ENCODE data around the gene AKAP17A.
A peak's percentile ranks its signal among the peaks of the same experiment; 100 is the strongest.
"Not testable (repeated sequence)": the region's sequence is repeated elsewhere in the genome, so short reads cannot be mapped to it uniquely, and the experiment has no call there.

The AKAP17A gene, protein sequence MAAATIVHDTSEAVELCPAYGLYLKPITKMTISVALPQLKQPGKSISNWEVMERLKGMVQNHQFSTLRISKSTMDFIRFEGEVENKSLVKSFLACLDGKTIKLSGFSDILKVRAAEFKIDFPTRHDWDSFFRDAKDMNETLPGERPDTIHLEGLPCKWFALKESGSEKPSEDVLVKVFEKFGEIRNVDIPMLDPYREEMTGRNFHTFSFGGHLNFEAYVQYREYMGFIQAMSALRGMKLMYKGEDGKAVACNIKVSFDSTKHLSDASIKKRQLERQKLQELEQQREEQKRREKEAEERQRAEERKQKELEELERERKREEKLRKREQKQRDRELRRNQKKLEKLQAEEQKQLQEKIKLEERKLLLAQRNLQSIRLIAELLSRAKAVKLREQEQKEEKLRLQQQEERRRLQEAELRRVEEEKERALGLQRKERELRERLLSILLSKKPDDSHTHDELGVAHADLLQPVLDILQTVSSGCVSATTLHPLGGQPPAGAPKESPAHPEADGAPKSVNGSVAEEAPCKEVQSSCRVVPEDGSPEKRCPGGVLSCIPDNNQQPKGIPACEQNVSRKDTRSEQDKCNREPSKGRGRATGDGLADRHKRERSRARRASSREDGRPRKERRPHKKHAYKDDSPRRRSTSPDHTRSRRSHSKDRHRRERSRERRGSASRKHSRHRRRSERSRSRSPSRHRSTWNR

GRCh38 chrX:1591102-1591862 lies at the start of gene AKAP17A:
Gene AKAP17A, plus strand, starts transcription at chrX:1591604. Its CDS starts 1,859 bp downstream, at chrX:1593463.
- DNase-seq, result peak; percentile 100

GRCh38 chrX:1542994-1543725 lies 48.2 kb upstream of the AKAP17A start:
- DNase-seq, result peak; percentile 42

DNA sequence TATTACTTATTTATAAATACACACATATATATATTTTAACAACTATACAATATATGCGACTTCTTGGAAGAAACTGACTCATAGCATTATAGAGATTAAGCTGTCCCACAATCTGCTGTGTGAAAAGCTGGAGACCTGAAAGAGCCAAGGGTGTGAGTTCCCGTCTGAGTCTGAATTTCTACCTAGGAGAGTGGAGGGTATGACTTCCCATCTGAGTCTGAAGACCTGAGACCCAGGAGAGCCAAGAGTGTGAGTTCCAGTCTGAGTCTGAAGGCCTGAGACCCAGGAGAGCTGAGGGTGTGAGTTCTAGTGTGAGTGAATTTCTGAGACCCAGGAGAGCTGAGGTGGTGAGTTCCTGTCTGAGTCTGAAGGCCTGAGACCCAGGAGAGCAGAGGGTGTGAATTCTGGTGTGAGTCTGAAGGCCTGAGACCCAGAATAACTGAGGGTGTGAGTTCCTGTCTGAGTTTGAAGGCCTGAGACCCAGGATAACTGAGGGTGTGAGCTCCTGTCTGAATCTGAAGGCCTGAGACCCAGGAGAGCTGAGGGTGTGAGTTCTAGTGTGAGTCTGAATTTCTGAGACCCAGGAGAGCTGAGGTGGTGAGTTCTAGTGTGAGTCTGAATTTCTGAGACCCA lies 45.5 kb upstream of the AKAP17A start:
- peak; percentile 42 for DNase-seq

- peak; percentile 41 for DNase-seq
Measured at GRCh38 chrX:1546691-1547251, 44.6 kb upstream of the AKAP17A start.

- no peak for DNase-seq
Measured at GRCh38 chrX:1551959-1552546, 39.4 kb upstream of the AKAP17A start.

DNA sequence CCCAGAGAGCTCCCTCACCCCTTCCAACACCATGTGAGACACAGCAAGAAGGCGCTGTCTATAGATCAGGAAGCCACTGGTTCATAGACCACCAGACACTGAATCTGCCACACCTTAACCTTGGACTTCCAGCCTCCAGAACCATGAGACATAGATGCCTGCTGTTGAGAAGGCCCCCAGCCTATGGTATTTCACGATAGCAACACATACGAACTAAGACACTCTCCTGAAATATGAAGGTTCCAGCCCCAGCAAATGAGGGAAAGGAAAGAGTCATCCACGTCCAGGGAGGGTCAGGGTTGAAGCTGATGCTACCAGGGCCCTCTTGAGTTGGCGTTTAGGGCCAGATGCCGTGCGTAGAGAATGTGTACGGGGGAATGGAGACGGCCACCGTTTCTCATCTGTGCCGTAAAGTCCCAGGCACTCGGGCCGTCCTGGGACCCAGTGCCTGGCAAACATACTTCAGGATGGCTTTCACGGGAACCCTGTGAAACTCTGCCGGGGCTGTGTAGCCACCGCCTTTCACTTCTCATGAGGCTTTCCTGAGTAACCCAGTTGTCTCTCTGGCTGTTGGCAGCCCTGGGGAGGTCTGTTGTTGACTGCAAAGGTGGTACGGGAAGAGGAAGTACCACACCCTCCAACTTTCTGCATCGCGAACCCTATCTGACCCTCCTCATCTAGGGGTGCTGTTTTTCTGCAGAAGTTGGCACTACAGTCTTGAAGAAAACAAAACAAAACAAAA lies 36.8 kb upstream of the AKAP17A start:
- DNase-seq, result peak; percentile 61

DNA sequence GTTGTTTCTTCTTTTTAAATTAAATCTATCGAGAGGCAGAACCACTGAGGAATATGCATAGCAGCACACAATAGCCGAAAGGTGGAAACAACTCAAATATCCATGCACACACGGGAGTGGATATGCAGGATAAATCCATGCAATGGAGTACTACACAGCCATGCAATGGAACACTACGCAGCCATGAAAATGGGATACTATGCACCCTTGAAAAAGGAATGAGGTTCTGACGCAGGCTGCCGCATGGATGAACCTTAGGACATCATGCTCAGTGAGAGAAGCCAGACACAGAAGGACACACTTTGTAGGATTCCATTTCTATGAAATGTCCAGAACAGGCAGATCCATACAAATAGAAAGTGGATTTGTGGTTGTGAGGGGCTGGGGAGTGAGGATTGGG lies 36.0 kb upstream of the AKAP17A start:
- DNase-seq, result peak; percentile 42

DNA sequence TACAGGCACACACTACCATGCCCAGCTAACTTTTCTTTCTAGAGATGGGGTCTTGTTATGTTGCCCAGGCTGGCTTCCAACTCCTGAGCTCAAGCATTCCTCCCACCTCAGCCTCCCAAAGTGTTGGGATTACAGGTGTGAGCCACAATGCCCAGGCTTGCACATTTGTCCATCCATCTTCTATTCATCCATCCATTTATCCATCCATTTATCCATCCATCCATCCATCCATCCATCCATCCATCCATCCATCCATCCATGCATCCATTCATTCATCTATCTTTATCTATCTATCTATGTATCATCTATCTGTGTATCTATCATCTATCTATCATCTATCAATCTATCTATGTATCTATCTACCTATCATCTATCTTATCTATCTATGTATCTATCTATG lies 34.0 kb upstream of the AKAP17A start:
- not testable (repeated sequence) for DNase-seq

DNA sequence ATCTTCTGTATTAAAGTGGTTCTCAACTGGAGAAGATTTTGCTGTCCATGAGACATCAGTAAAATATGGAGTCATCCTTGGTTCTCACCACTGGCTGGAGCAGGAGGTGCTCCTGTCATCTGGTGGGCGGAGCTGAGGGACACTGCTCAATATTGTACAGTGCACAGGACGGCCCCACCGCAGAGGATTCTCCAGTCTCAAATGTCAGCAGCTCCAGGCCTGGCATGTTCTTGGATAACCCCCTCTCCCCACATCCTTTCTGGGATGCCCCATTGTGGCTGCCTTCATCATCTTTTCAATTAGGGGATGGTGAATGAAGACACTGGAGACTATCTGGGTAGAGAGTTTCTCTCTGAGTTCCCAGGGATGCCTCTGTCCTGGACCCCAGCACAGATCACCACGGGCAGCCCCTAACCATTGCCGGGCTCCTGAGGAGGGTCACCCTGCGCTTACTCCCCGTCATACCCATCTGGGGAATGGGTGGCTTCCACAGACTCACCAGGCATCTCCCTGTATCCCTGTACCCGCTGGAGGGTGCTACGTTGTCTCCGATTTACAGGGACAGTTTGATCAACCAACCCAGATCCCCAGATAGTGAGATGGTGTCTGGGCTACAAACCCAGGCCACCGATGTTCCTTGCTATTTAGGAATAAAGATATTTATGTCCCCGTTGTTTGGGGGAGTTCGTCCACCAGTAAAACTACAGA lies 32.5 kb upstream of the AKAP17A start:
- DNase-seq, result peak; percentile 45

GRCh38 chrX:1561164-1561563 lies 30.2 kb upstream of the AKAP17A start:
- peak; percentile 23 for DNase-seq

DNA sequence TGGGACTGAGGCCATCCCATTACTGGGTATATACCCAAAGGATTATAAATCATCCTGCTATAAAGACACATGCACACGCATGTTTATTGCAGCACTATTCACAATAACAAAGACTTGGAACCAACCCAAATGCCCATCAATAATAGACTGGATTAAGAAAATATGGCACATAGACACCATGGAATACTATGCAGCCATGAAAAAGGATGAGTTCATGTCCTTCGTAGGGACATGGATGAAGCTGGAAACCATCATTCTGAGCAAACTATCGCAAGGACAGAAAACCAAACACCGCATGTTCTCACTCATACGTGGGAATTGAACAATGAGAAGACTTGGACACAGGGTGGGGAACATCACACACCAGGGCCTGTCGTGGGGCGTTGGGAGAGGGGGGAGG lies 27.3 kb upstream of the AKAP17A start:
- peak; percentile 25 for DNase-seq

GRCh38 chrX:1564750-1565683 lies 26.4 kb upstream of the AKAP17A start:
- DNase-seq, result peak; percentile 43

DNA sequence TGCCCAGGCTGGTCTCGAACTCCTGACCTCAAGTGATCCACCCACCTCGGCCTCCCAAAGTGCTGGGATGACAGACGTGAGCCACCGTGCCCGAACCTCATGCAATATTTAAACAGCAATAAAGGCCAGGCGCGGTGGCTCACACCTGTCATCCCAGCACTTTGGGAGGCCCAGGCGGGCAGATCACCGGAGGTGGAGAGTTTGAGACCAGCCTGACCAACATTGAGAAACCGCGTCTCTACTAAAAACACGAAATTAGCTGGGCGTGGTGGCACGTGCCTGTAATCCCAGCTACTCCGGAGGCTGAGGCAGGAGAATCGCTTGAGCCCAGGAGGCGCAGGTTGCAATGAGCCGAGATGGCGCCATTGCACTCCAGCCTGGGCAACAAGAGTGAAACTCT lies 17.2 kb upstream of the AKAP17A start:
- DNase-seq, result not testable (repeated sequence)

- no peak for DNase-seq
Measured at GRCh38 chrX:1576201-1576992, 15.0 kb upstream of the AKAP17A start.

DNA sequence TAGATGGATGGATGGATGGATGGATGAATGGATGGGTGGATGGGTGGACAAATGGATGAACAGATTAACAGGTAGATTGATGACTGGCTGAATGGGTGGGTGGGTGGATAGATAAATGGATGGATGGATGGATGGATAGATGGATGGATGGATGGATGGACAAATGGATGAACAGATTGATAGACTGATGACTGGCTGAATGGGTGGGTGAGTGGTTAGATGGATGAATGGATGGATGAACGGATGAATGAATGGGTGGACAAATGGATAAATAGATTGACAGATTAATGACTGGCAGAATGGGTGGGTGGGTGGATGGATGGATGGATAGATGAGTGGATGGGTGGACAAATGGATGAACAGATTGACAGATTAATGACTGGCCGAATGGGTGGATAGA lies 13.6 kb upstream of the AKAP17A start:
- no peak for DNase-seq

GRCh38 chrX:1578511-1579173 lies 12.8 kb upstream of the AKAP17A start:
- peak; percentile 49 for DNase-seq

DNA sequence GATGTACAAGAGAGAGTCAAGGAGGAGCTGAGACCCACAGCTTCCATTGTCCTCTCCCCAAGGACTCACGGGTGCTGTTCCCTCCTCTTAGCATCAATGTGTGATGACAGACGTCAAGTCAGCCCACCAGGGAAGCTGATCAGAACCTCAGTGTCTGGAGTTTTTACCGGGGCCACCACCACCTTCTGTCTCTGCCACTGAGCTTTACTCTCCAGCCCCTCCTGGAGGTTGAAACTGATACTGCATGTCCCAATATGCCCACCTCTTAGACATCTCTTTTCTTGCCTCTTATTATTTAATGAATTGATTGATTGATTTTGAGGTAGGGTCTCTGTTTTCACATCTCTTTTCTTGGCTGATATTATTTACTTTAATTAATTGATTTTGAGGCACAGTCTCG lies 10.3 kb upstream of the AKAP17A start:
- DNase-seq, result peak; percentile 91
